GM10847 (cell line): ENCODE results near the gene PKD2L2.

Experiments
- POLR2A ChIP-seq: IDR thresholded peaks from 2 replicates; pipeline ENCODE4 v1.6.1; 2011; ENCODE audit not compliant: insufficient read length; ENCODE audit errors: extremely low read depth

Gene PKD2L2

DNA sequence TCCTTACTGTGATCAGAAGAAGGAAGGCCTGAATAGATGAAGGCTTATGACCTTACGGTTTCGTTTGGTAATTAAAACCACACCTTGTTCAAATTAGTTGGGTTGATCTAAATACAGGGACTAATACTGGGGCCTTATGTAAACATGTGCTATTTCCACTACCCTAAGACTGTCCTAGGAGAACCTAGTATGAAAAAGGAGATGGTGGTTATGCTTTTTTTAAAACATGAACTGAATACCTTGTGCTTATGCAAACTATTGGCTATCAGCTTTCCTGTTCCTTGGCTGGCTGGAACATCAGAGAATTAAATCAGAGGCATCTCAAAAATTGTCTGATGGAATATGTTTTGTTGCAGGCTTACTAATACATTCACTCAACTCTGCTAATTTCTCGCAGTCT, 17.7 kb upstream of the PKD2L2 start:
- no peak for TF ChIP-seq POLR2A

DNA sequence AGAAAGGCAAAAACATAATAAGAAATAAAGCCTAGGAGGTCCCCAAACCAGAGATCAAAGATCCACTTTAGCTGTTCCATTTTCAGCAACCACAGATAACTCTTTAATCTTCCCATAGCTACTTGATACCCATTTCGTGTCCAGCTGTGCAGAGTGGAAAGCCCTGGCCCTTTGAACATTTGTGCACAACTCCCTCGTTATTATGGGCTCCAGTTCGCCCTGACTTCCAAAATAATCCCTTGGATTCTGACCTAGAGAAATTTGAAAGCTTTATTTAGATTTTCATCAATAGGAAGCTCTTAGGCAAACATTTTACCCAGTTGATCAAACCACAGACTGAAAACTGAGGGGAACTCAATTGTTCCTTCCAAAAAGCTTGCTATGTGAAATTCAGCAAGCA, 16.8 kb upstream of the PKD2L2 start:
- no peak for TF ChIP-seq POLR2A

GRCh38 chr5:137876101-137876500, 13.2 kb upstream of the PKD2L2 start:
- no peak for TF ChIP-seq POLR2A

GRCh38 chr5:137880313-137880712, 8.9 kb upstream of the PKD2L2 start:
- TF ChIP-seq POLR2A, result no peak

GRCh38 chr5:137887831-137888230, 1.4 kb upstream of the PKD2L2 start:
- TF ChIP-seq POLR2A, result no peak

GRCh38 chr5:137888466-137888862, 793 bp upstream of the PKD2L2 start:
- no peak for TF ChIP-seq POLR2A

DNA sequence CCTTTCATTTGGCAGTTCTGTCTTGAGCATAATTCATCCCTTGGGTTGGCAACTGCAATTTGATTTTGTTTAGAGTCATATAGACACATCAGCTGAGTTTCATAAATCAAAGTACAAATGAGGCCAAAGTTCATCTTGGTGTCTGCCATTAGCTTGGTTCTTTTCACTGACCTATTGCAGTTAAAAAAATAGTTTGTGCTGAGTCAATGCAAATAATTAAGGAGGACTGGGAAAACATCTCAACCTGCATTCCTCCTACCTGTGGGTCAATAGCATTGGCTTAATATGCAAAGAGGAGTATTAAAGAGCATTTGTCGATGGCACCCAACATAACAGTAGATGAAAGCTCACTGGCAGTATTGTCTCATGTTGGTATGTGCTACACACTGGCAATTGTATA, 1.6 kb downstream of the PKD2L2 start:
- no peak for TF ChIP-seq POLR2A

DNA sequence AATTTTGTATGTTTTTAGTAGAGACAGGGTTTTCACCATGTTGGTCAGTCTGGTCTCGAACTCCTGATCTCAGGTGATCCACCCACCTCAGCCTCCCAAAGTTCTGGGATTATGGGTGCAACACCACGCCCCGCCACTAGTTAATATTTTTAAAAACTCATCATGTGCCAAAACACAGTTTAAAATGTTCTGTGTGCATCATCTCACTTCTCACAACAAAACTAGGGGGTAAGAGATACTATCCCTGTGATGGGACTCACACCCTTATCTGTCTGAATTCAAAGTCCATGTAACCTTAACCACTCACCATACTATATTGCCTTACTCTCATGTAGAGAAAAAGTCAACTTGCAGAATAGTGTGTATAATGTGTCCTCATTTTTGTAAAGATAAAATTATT, 2.6 kb downstream of the PKD2L2 start:
- no peak for TF ChIP-seq POLR2A

- no peak for TF ChIP-seq POLR2A
Observed at GRCh38 chr5:137894586-137894985, 5.3 kb downstream of the PKD2L2 start.

DNA sequence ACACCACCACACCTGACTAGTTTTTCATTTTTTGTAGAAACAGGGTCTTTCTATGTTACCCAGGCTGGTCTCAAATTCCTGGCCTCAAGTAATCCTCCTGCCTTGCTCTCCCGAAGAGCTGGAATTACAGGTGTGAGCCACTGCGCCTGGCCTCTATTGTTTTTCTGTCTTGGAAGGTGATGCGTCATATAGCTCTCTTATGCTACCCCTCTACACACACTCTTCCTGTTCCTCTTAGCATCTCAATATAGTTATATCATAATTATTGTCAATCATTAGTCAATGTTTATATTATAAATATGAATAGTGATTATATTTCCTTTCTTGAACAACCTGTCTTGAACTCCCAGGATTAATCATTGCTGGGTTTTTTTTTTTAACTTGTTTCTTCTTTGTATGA, 7.3 kb downstream of the PKD2L2 start:
- no peak for TF ChIP-seq POLR2A

GRCh38 chr5:137899493-137899892, 10.2 kb downstream of the PKD2L2 start:
- TF ChIP-seq POLR2A, result no peak

DNA sequence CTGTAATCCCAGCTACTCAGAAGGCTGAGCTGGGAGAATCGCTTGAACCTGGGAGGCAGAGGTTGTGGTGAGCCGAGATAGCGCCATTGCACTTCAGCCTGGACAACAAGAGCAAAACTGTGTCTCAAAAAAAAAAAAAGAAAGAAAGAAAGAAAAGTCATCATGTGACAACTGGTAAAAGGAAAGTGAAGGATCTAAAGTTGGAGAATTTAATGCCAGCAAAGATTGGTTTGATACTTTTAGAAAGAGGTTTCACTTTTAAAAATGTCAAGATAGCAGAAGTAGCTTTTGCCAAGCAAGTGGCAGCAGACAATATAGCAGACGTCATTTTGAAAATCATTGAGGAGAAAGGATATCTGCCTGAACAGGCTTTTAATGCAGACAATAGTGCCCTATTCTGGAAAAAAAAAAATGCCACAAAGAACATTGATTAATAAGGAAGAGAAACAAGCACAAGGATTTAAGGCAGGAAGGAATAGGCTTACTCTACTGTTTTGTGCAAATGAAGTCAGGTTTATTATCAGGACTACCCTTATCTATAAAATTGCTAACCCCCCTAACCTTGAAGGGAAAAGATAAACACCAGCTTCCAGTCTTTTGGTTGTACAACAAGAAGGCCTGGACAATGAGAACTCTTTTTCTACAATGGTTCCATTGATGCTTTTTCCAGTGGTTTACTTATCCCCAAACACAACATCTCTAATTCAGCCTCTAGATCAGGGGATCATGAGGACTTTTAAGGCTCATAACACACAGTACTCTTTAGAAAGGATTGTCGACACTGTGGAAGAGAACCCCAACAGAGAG, 12.0 kb downstream of the PKD2L2 start:
- TF ChIP-seq POLR2A, result no peak

GRCh38 chr5:137902408-137903133, 13.3 kb downstream of the PKD2L2 start:
- TF ChIP-seq POLR2A, result no peak

DNA sequence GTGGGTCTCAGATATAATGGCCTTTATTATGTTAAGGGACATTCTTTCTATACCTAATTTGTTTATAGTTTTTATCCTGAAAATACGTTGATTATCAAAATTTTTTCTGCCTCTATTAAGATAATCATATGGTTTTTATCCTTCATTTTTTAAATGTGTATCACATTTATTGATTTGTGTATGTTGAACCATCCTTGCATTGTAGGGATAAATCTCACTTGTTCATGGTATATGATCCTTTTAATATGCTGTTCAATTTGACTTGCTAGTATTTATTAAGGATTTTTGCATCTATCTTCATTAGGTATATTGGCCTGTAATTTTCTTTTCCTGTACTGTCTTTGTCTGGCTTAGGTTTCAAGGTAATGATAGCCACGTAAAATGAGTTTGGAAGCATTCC, 25.5 kb downstream of the PKD2L2 start:
- no peak for TF ChIP-seq POLR2A

GRCh38 chr5:137916923-137917322, 27.7 kb downstream of the PKD2L2 start:
- TF ChIP-seq POLR2A, result no peak

- TF ChIP-seq POLR2A, result no peak
Observed at GRCh38 chr5:137921931-137922330, 32.7 kb downstream of the PKD2L2 start.
